Measurements from ENCODE around the gene SPR.
A peak's percentile ranks its signal among the peaks of the same experiment; 100 is the strongest.

SPR gene

GRCh38 chr2:72931280-72931910 lies 44.2 kb downstream of the SPR start:
- peak; percentile 65 for DNase-seq (ENCODE audit: low read depth, low spot score)

- DNase-seq (ENCODE audit: low read depth, low spot score), result peak; percentile 47
Observed at GRCh38 chr2:72932045-72932740, 45.0 kb downstream of the SPR start.

- no peak for DNase-seq (ENCODE audit: low read depth, low spot score)
Observed at GRCh38 chr2:72932805-72933204, 45.6 kb downstream of the SPR start.

- DNase-seq (ENCODE audit: low read depth, low spot score), result no peak
Observed at GRCh38 chr2:72933207-72933606, 46.0 kb downstream of the SPR start.

GRCh38 chr2:72933646-72934151 lies 46.5 kb downstream of the SPR start:
- DNase-seq (ENCODE audit: low read depth, low spot score), result no peak

GRCh38 chr2:72934683-72935610 lies 47.7 kb downstream of the SPR start:
- no peak for DNase-seq (ENCODE audit: low read depth, low spot score)

GRCh38 chr2:72935611-72935957 lies 48.4 kb downstream of the SPR start:
- no peak for DNase-seq (ENCODE audit: low read depth, low spot score)

GRCh38 chr2:72936660-72937355 lies 49.6 kb downstream of the SPR start:
- no peak for DNase-seq (ENCODE audit: low read depth, low spot score)

- DNase-seq (ENCODE audit: low read depth, low spot score), result no peak
Observed at GRCh38 chr2:72937356-72937669, 50.1 kb downstream of the SPR start.

GRCh38 chr2:72938455-72938854 lies 51.2 kb downstream of the SPR start:
- no peak for DNase-seq (ENCODE audit: low read depth, low spot score)

GRCh38 chr2:72940361-72940760 lies 53.2 kb downstream of the SPR start:
- DNase-seq (ENCODE audit: low read depth, low spot score), result peak; percentile 23

GRCh38 chr2:72940786-72941185 lies 53.6 kb downstream of the SPR start:
- DNase-seq (ENCODE audit: low read depth, low spot score), result peak; percentile 81
